ENCODE results near the gene NUP88.

NUP88 gene

GRCh38 chr17:5419959-5420653, 644 bp upstream of the NUP88 start, which contains the start of gene RPAIN:
RPAIN (plus strand) TSS chr17:5420182; CDS start chr17:5420211, 29 bp downstream.
- Histone ChIP-seq H3K4me3 (ENCODE audit: insufficient read depth, low read depth, low read length) (peak within 1 kb of the TSS; percentile 74), H3K4me1 (ENCODE audit: control insufficient read depth, insufficient read depth, low read length) (peaks cover 7% of the 10 kb centered on the region), H3K9me3 (ENCODE audit: control insufficient read depth, low read length) (no peaks in the 10 kb centered on the region), H3K36me3 (ENCODE audit: control insufficient read depth, insufficient read depth, low read length) (peaks cover 30% of the 10 kb centered on the region), H3K27me3 (ENCODE audit: control insufficient read depth, insufficient read depth, low read length, poor library complexity, severe bottlenecking) (no peaks in the 10 kb centered on the region), H3K27ac (ENCODE audit: insufficient read depth, low read depth, low read length, poor library complexity, severe bottlenecking) (peak within 1 kb of the TSS; percentile 71)
- WGBS, 2 experiments: 0 to 1% methylated on average over 41 of the region's 41 CpGs

- peaks cover 7% of the 10 kb centered on the region for H3K4me1 ChIP-seq (ENCODE audit: control insufficient read depth, insufficient read depth, low read length)
- no peaks in the 10 kb centered on the region for H3K9me3 ChIP-seq (ENCODE audit: control insufficient read depth, low read length)
- H3K4me3 ChIP-seq (ENCODE audit: insufficient read depth, low read depth, low read length): peak overlapping the region; percentile 74
- peaks cover 29% of the 10 kb centered on the region for H3K36me3 ChIP-seq (ENCODE audit: control insufficient read depth, insufficient read depth, low read length)
- WGBS, 2 experiments: 1% methylated on average over 26 of the region's 26 CpGs
- no peak overlapping the region for H3K27ac ChIP-seq (ENCODE audit: insufficient read depth, low read depth, low read length, poor library complexity, severe bottlenecking)
- no peaks in the 10 kb centered on the region for H3K27me3 ChIP-seq (ENCODE audit: control insufficient read depth, insufficient read depth, low read length, poor library complexity, severe bottlenecking)
These were observed 555 bp downstream of the NUP88 start for GRCh38 chr17:5418858-5419355.

GRCh38 chr17:5416901-5417300, 2.6 kb downstream of the NUP88 start:
- 90 to 91% methylated on average over 2 of the region's 2 CpGs for WGBS, 2 experiments
- Histone ChIP-seq H3K4me1 (ENCODE audit: control insufficient read depth, insufficient read depth, low read length) (peaks cover 7% of the 10 kb centered on the region), H3K27ac (ENCODE audit: insufficient read depth, low read depth, low read length, poor library complexity, severe bottlenecking) (no peak overlapping the region), H3K36me3 (ENCODE audit: control insufficient read depth, insufficient read depth, low read length) (peaks cover 31% of the 10 kb centered on the region), H3K4me3 (ENCODE audit: insufficient read depth, low read depth, low read length) (no peak overlapping the region), H3K9me3 (ENCODE audit: control insufficient read depth, low read length) (no peaks in the 10 kb centered on the region), H3K27me3 (ENCODE audit: control insufficient read depth, insufficient read depth, low read length, poor library complexity, severe bottlenecking) (no peaks in the 10 kb centered on the region)

- Histone ChIP-seq H3K27ac (ENCODE audit: insufficient read depth, low read depth, low read length, poor library complexity, severe bottlenecking) (no peak overlapping the region), H3K27me3 (ENCODE audit: control insufficient read depth, insufficient read depth, low read length, poor library complexity, severe bottlenecking) (no peaks in the 10 kb centered on the region), H3K4me1 (ENCODE audit: control insufficient read depth, insufficient read depth, low read length) (no peaks in the 10 kb centered on the region), H3K4me3 (ENCODE audit: insufficient read depth, low read depth, low read length) (no peak overlapping the region), H3K36me3 (ENCODE audit: control insufficient read depth, insufficient read depth, low read length) (peaks cover 49% of the 10 kb centered on the region), H3K9me3 (ENCODE audit: control insufficient read depth, low read length) (no peaks in the 10 kb centered on the region)
- 94% methylated on average over 4 of the region's 4 CpGs for WGBS, 2 experiments
These were observed 5.8 kb downstream of the NUP88 start for GRCh38 chr17:5413682-5414081.

GRCh38 chr17:5410594-5411272, 8.7 kb downstream of the NUP88 start:
- Histone ChIP-seq H3K4me3 (ENCODE audit: insufficient read depth, low read depth, low read length) (no peak overlapping the region), H3K27me3 (ENCODE audit: control insufficient read depth, insufficient read depth, low read length, poor library complexity, severe bottlenecking) (no peaks in the 10 kb centered on the region), H3K9me3 (ENCODE audit: control insufficient read depth, low read length) (no peaks in the 10 kb centered on the region), H3K4me1 (ENCODE audit: control insufficient read depth, insufficient read depth, low read length) (no peaks in the 10 kb centered on the region), H3K27ac (ENCODE audit: insufficient read depth, low read depth, low read length, poor library complexity, severe bottlenecking) (no peak overlapping the region), H3K36me3 (ENCODE audit: control insufficient read depth, insufficient read depth, low read length) (peaks cover 71% of the 10 kb centered on the region)
- WGBS, 2 experiments: 93 to 97% methylated on average over 7 of the region's 7 CpGs

GRCh38 chr17:5408186-5408585, 11.3 kb downstream of the NUP88 start:
- WGBS, 2 experiments: 69 to 79% methylated on average over 4 to 5 of the region's 5 CpGs
- Histone ChIP-seq H3K36me3 (ENCODE audit: control insufficient read depth, insufficient read depth, low read length) (peaks cover 73% of the 10 kb centered on the region), H3K27ac (ENCODE audit: insufficient read depth, low read depth, low read length, poor library complexity, severe bottlenecking) (no peak overlapping the region), H3K4me1 (ENCODE audit: control insufficient read depth, insufficient read depth, low read length) (no peaks in the 10 kb centered on the region), H3K4me3 (ENCODE audit: insufficient read depth, low read depth, low read length) (no peak overlapping the region), H3K27me3 (ENCODE audit: control insufficient read depth, insufficient read depth, low read length, poor library complexity, severe bottlenecking) (no peaks in the 10 kb centered on the region), H3K9me3 (ENCODE audit: control insufficient read depth, low read length) (no peaks in the 10 kb centered on the region)

- no peaks in the 10 kb centered on the region for H3K4me1 ChIP-seq (ENCODE audit: control insufficient read depth, insufficient read depth, low read length)
- H3K4me3 ChIP-seq (ENCODE audit: insufficient read depth, low read depth, low read length): no peak overlapping the region
- H3K27me3 ChIP-seq (ENCODE audit: control insufficient read depth, insufficient read depth, low read length, poor library complexity, severe bottlenecking): no peaks in the 10 kb centered on the region
- 96 to 98% methylated on average over 4 of the region's 4 CpGs for WGBS, 2 experiments
- H3K27ac ChIP-seq (ENCODE audit: insufficient read depth, low read depth, low read length, poor library complexity, severe bottlenecking): no peak overlapping the region
- peaks cover 70% of the 10 kb centered on the region for H3K36me3 ChIP-seq (ENCODE audit: control insufficient read depth, insufficient read depth, low read length)
- no peaks in the 10 kb centered on the region for H3K9me3 ChIP-seq (ENCODE audit: control insufficient read depth, low read length)
These were observed 14.1 kb downstream of the NUP88 start for GRCh38 chr17:5405400-5405799.

- no peaks in the 10 kb centered on the region for H3K4me1 ChIP-seq (ENCODE audit: control insufficient read depth, insufficient read depth, low read length)
- H3K4me3 ChIP-seq (ENCODE audit: insufficient read depth, low read depth, low read length): no peak overlapping the region
- H3K36me3 ChIP-seq (ENCODE audit: control insufficient read depth, insufficient read depth, low read length): peaks cover 51% of the 10 kb centered on the region
- WGBS, 2 experiments: 76 to 77% methylated on average over 2 to 5 of the region's 6 CpGs
- no peaks in the 10 kb centered on the region for H3K27me3 ChIP-seq (ENCODE audit: control insufficient read depth, insufficient read depth, low read length, poor library complexity, severe bottlenecking)
- no peaks in the 10 kb centered on the region for H3K9me3 ChIP-seq (ENCODE audit: control insufficient read depth, low read length)
- H3K27ac ChIP-seq (ENCODE audit: insufficient read depth, low read depth, low read length, poor library complexity, severe bottlenecking): no peak overlapping the region
These were observed 19.7 kb downstream of the NUP88 start for GRCh38 chr17:5399767-5400166.

- Histone ChIP-seq H3K4me1 (ENCODE audit: control insufficient read depth, insufficient read depth, low read length) (no peaks in the 10 kb centered on the region), H3K4me3 (ENCODE audit: insufficient read depth, low read depth, low read length) (no peak overlapping the region), H3K27me3 (ENCODE audit: control insufficient read depth, insufficient read depth, low read length, poor library complexity, severe bottlenecking) (no peaks in the 10 kb centered on the region), H3K9me3 (ENCODE audit: control insufficient read depth, low read length) (no peaks in the 10 kb centered on the region), H3K27ac (ENCODE audit: insufficient read depth, low read depth, low read length, poor library complexity, severe bottlenecking) (no peak overlapping the region), H3K36me3 (ENCODE audit: control insufficient read depth, insufficient read depth, low read length) (peaks cover 44% of the 10 kb centered on the region)
- no CpG with 5 or more reads among the region's 2 CpGs for WGBS, 2 experiments
These were observed 22.9 kb downstream of the NUP88 start for GRCh38 chr17:5396612-5397011.

- no peak overlapping the region for H3K27ac ChIP-seq (ENCODE audit: insufficient read depth, low read depth, low read length, poor library complexity, severe bottlenecking)
- 97% methylated on average over 5 of the region's 5 CpGs for WGBS, 2 experiments
- H3K36me3 ChIP-seq (ENCODE audit: control insufficient read depth, insufficient read depth, low read length): peaks cover 49% of the 10 kb centered on the region
- no peaks in the 10 kb centered on the region for H3K4me1 ChIP-seq (ENCODE audit: control insufficient read depth, insufficient read depth, low read length)
- no peaks in the 10 kb centered on the region for H3K27me3 ChIP-seq (ENCODE audit: control insufficient read depth, insufficient read depth, low read length, poor library complexity, severe bottlenecking)
- no peaks in the 10 kb centered on the region for H3K9me3 ChIP-seq (ENCODE audit: control insufficient read depth, low read length)
- H3K4me3 ChIP-seq (ENCODE audit: insufficient read depth, low read depth, low read length): no peak overlapping the region
These were observed 27.8 kb downstream of the NUP88 start for GRCh38 chr17:5391678-5392077.

Measured in ectodermal cell (in vitro differentiated cells).